H1 (cell line): ENCODE results near the gene KCNMA1. TPM values are rescaled to one million over a fixed set of nuclear protein-coding genes. Genes with fewer than 3 reads are reported as not detected.

Experiments
- CTCF ChIA-PET: fragments of 300-600 bp; sonication (Branson Sonifier 250); formaldehyde crosslinking; loops from one replicate; lab custom pipeline; 2021; ENCODE audit not compliant: partially characterized antibody; lab: Charles Lee
- POLR2A ChIA-PET: fragments of 300-600 bp; sonication (Branson Sonifier 250); formaldehyde crosslinking; loops from one replicate; lab custom pipeline; 2021; ENCODE audit warnings: inconsistent platforms; ENCODE audit not compliant: partially characterized antibody; lab: Charles Lee
- DNase-seq, 2 experiments: peaks; one replicate each; pipeline versions ENCODE4 v3.0.0 to v3.0.0-alpha.2; 2010 to 2022; ENCODE audit warnings: low spot score in 2 of 2, low read depth in 1 of 2, mixed read lengths in 1 of 2
- FAIRE-seq: peaks from 2 replicates; lab custom pipeline; 2011; peaks lifted over from hg19 to GRCh38; lab: Jason Lieb, UNC
- H2AFZ ChIP-seq: 2 replicates; pipeline ENCODE4 v1.8.1; 2012; ENCODE audit warnings: low read length, inconsistent platforms
- H2AK5ac ChIP-seq: 2 replicates; pipeline ENCODE4 v1.6.1; 2013; ENCODE audit warnings: low read depth, low read length
- H2BK120ac ChIP-seq: replicated peaks from 2 replicates; pipeline ENCODE3; 2013; ENCODE audit warnings: low read depth, low read length, inconsistent platforms
- H2BK12ac ChIP-seq: 2 replicates; pipeline ENCODE4 v1.6.1; 2013; ENCODE audit warnings: low read depth, low read length
- H2BK15ac ChIP-seq: 2 replicates; pipeline ENCODE4 v1.6.1; 2013; ENCODE audit warnings: low read length
- H2BK20ac ChIP-seq: 2 replicates; pipeline ENCODE4 v1.6.1; 2013; ENCODE audit warnings: low read length
- H2BK5ac ChIP-seq: 2 replicates; pipeline ENCODE4 v1.6.1; 2013; ENCODE audit warnings: low read depth, low read length
- H3K14ac ChIP-seq: 2 replicates; pipeline ENCODE4 v1.6.1; 2013; ENCODE audit warnings: inconsistent platforms; ENCODE audit not compliant: insufficient read length
- H3K18ac ChIP-seq: 2 replicates; pipeline ENCODE4 v1.6.1; 2013; ENCODE audit warnings: low read length; ENCODE audit errors: extremely low read depth
- H3K23ac ChIP-seq: 2 replicates; pipeline ENCODE4 v1.6.1; 2013; ENCODE audit warnings: inconsistent platforms; ENCODE audit not compliant: insufficient read length
- H3K23me2 ChIP-seq: 2 replicates; pipeline ENCODE4 v1.6.1; 2013; ENCODE audit warnings: low read depth, low read length
- H3K27ac ChIP-seq: 2 replicates; pipeline ENCODE4 v1.6.1; 2011; ENCODE audit warnings: low read depth, low read length, inconsistent platforms
- H3K27me3 ChIP-seq, 4 experiments: replicated peaks in 1 of 4; 1 replicate in 1 of 4; 2 replicates in 3 of 4; pipeline versions ENCODE4 v1.6.1 to v1.8.1; 2011 to 2013; ENCODE audit warnings: low read length in 3 of 4, mild to moderate bottlenecking in 3 of 4, inconsistent platforms in 2 of 4, mixed read lengths in 2 of 4, moderate library complexity in 1 of 4; ENCODE audit not compliant: control insufficient read depth in 3 of 4, insufficient read depth in 3 of 4; ENCODE audit errors: extremely low read depth in 1 of 4
- H3K36me3 ChIP-seq, 4 experiments: 2 replicates each; pipeline versions ENCODE4 v1.6.1 to v1.8.1; 2011 to 2013; ENCODE audit warnings: mild to moderate bottlenecking in 4 of 4, low read length in 3 of 4, moderate library complexity in 2 of 4, control low read depth in 1 of 4, inconsistent platforms in 1 of 4; ENCODE audit not compliant: insufficient read depth in 4 of 4, control insufficient read depth in 2 of 4
- H3K4ac ChIP-seq: replicated peaks from 2 replicates; pipeline ENCODE3; 2013; ENCODE audit warnings: low read length, low read depth, mixed read lengths, inconsistent platforms; ENCODE audit not compliant: insufficient read length
- H3K4me1 ChIP-seq, 4 experiments: replicated peaks in 1 of 4; 1 replicate in 1 of 4; 2 replicates in 3 of 4; pipeline versions ENCODE4 v1.6.1 to v1.8.1; 2011 to 2013; ENCODE audit warnings: low read length in 3 of 4, inconsistent platforms in 2 of 4, mixed read lengths in 1 of 4; ENCODE audit not compliant: insufficient read depth in 4 of 4, control insufficient read depth in 3 of 4
- H3K4me2 ChIP-seq, 2 experiments: 2 replicates each; pipeline versions ENCODE4 v1.6.1 to v1.8.1; 2011 to 2013; ENCODE audit warnings: low read depth in 2 of 2, low read length in 2 of 2, control low read depth in 1 of 2, inconsistent platforms in 1 of 2, mild to moderate bottlenecking in 1 of 2; ENCODE audit not compliant: insufficient read depth in 1 of 2
- H3K4me3 ChIP-seq, 4 experiments: fragments of 200-600, 300-600 bp in 1 of 4; sonication (generic), shearing (Covaris generic), sonication (Bioruptor Twin) in 1 of 4; 2 replicates each; pipeline versions ENCODE4 v1.5.1 to v1.8.1; 2011 to 2016; ENCODE audit warnings: low read length in 4 of 4, low read depth in 3 of 4, control low read depth in 2 of 4, inconsistent platforms in 2 of 4, mild to moderate bottlenecking in 2 of 4, mixed read lengths in 1 of 4, moderate library complexity in 1 of 4; ENCODE audit not compliant: insufficient read depth in 2 of 4; ENCODE audit errors: extremely low read depth in 1 of 4
- H3K56ac ChIP-seq: replicated peaks from 2 replicates; pipeline ENCODE3; 2013; ENCODE audit warnings: low read depth, mild to moderate bottlenecking, mixed read lengths, low read length, inconsistent platforms; ENCODE audit not compliant: insufficient read length
- H3K79me1 ChIP-seq: 2 replicates; pipeline ENCODE4 v1.6.1; 2013; ENCODE audit warnings: low read depth, low read length, control low read depth
- H3K79me2 ChIP-seq, 2 experiments: 2 replicates each; pipeline versions ENCODE4 v1.6.1 to v1.8.1; 2012 to 2013; ENCODE audit warnings: low read length in 2 of 2, mild to moderate bottlenecking in 2 of 2, inconsistent platforms in 1 of 2; ENCODE audit not compliant: insufficient read depth in 2 of 2, control insufficient read depth in 1 of 2
- H3K9ac ChIP-seq, 4 experiments: replicated peaks in 1 of 4; 1 replicate in 1 of 4; 2 replicates in 3 of 4; pipeline versions ENCODE4 v1.6.1 to v1.8.1; 2011 to 2013; ENCODE audit warnings: low read depth in 3 of 4, low read length in 3 of 4, control low read depth in 2 of 4, mild to moderate bottlenecking in 2 of 4, moderate library complexity in 2 of 4, inconsistent platforms in 1 of 4; ENCODE audit errors: extremely low read depth in 1 of 4
- H3K9me3 ChIP-seq, 2 experiments: 2 replicates each; pipeline versions ENCODE4 v1.6.1 to v1.8.1; 2012 to 2013; ENCODE audit warnings: mild to moderate bottlenecking in 2 of 2, moderate library complexity in 2 of 2, control low read depth in 1 of 2, inconsistent platforms in 1 of 2, low read depth in 1 of 2, low read length in 1 of 2, mixed read lengths in 1 of 2; ENCODE audit not compliant: insufficient read depth in 2 of 2
- H4K20me1 ChIP-seq, 2 experiments: replicated peaks in 1 of 2; 2 replicates each; pipeline versions ENCODE3 to v1.8.1; 2011 to 2013; ENCODE audit warnings: inconsistent platforms in 2 of 2, low read length in 2 of 2, mild to moderate bottlenecking in 1 of 2; ENCODE audit not compliant: insufficient read depth in 2 of 2, control insufficient read depth in 1 of 2
- H4K5ac ChIP-seq: 2 replicates; pipeline ENCODE4 v1.6.1; 2013; ENCODE audit warnings: low read length, low read depth, mixed read lengths, inconsistent platforms; ENCODE audit not compliant: insufficient read length
- H4K8ac ChIP-seq: 2 replicates; pipeline ENCODE4 v1.8.0; 2013; ENCODE audit warnings: mild to moderate bottlenecking, moderate library complexity, low read length, inconsistent platforms; ENCODE audit not compliant: insufficient read depth; ENCODE audit errors: extremely low read depth
- H4K91ac ChIP-seq: replicated peaks from 2 replicates; pipeline ENCODE3; 2013; ENCODE audit warnings: low read length, mixed read lengths, inconsistent platforms; ENCODE audit not compliant: insufficient read length
- CBX5 ChIP-seq: fragments of 300-800, 300-1000 bp; sonication (generic); IDR thresholded peaks from 2 replicates; pipeline ENCODE4 v1.7.1; 2016; ENCODE audit warnings: antibody characterized with exemption, low read length, low read depth
- CBX8 ChIP-seq: fragments of 300-800, 300-1000 bp; sonication (generic); IDR thresholded peaks from 2 replicates; pipeline ENCODE4 v1.7.1; 2016; ENCODE audit warnings: low read depth, low read length, borderline replicate concordance
- CEBPB ChIP-seq: IDR thresholded peaks from 2 replicates; pipeline ENCODE4 v1.6.1; 2012; ENCODE audit warnings: low read depth, low read length
- CHD1 ChIP-seq: IDR thresholded peaks from 2 replicates; pipeline ENCODE4 v1.6.1; 2012; ENCODE audit warnings: low read depth, low read length, improper control_type of control experiment
- EZH2 ChIP-seq: fragments of 200-600 bp; sonication (generic); IDR thresholded peaks from 2 replicates; pipeline ENCODE4 v1.7.1; 2012; ENCODE audit warnings: low read depth, mild to moderate bottlenecking, moderate library complexity, low read length, inconsistent platforms; ENCODE audit not compliant: severe bottlenecking
- GTF2F1 ChIP-seq: IDR thresholded peaks from 2 replicates; pipeline ENCODE4 v1.6.1; 2012; ENCODE audit warnings: low read depth, low read length, improper control_type of control experiment, borderline replicate concordance
- MAFK ChIP-seq: IDR thresholded peaks from 2 replicates; pipeline ENCODE4 v1.6.1; 2012; ENCODE audit warnings: low read depth, mild to moderate bottlenecking, improper control_type of control experiment, low read length
- SIX5 ChIP-seq: IDR thresholded peaks from 2 replicates; pipeline ENCODE4 v1.6.1; 2011; ENCODE audit warnings: mild to moderate bottlenecking, low read depth, low read length
- TAF1 ChIP-seq: IDR thresholded peaks from 2 replicates; pipeline ENCODE4 v1.6.1; 2011; ENCODE audit warnings: mild to moderate bottlenecking, low read depth, low read length
- TCF12 ChIP-seq: IDR thresholded peaks from 2 replicates; pipeline ENCODE4 v1.6.1; 2011; ENCODE audit warnings: low read depth, mild to moderate bottlenecking, low read length
- WGBS, 2 experiments: shearing (Covaris generic) in 1 of 2; methylation state at CpG; one replicate each; pipeline versions ENCODE4 v1.1.6 to v1.1.7; 2013 to 2015; ENCODE audit warnings: low lambda C conversion rate in 2 of 2, mixed read lengths in 2 of 2, inconsistent platforms in 1 of 2, low coverage in 1 of 2, missing lambda C conversion rate in 1 of 2; ENCODE audit not compliant: insufficient replicate concordance in 2 of 2, insufficient coverage in 1 of 2, insufficient read length in 1 of 2; ENCODE audit errors: extremely low coverage in 1 of 2, missing lambda C conversion rate in 1 of 2; 5-methylcytosine and 5-hydroxymethylcytosine counted together
- polyA plus RNA-seq, 7 experiments: library from polyadenylated mRNA; depleted of rRNA in 3 of 7; stranded (reverse) in 5 of 7; unstranded in 2 of 7; fragments of >200 nt in 5 of 7; fragments of 200-250 nt in 2 of 7; gene quantifications; 1 replicate in 5 of 7; 2 replicates in 1 of 7; 4 replicates in 1 of 7; pipeline versions ENCODE4 v1.2.1 to v1.2.3, GENCODE V29; 2011 to 2013; ENCODE audit warnings: missing spikeins in 2 of 7, mixed read lengths in 2 of 7
- total RNA-seq: library from RNA; stranded (reverse); fragmentation: NEBNext Ultra II Directional; extraction: Animal tissue kit (Norgen Biotek cat#: 25700); gene quantifications from 2 replicates; pipeline ENCODE4 v1.2.1, GENCODE V29; 2021

The KCNMA1 gene
- total and polyA plus RNA-seq, 2 of the 8 experiments (the other 6 are each of a cell fraction or from before 2014, with no cell fraction given): 10.2 to 11.1 TPM

DNA sequence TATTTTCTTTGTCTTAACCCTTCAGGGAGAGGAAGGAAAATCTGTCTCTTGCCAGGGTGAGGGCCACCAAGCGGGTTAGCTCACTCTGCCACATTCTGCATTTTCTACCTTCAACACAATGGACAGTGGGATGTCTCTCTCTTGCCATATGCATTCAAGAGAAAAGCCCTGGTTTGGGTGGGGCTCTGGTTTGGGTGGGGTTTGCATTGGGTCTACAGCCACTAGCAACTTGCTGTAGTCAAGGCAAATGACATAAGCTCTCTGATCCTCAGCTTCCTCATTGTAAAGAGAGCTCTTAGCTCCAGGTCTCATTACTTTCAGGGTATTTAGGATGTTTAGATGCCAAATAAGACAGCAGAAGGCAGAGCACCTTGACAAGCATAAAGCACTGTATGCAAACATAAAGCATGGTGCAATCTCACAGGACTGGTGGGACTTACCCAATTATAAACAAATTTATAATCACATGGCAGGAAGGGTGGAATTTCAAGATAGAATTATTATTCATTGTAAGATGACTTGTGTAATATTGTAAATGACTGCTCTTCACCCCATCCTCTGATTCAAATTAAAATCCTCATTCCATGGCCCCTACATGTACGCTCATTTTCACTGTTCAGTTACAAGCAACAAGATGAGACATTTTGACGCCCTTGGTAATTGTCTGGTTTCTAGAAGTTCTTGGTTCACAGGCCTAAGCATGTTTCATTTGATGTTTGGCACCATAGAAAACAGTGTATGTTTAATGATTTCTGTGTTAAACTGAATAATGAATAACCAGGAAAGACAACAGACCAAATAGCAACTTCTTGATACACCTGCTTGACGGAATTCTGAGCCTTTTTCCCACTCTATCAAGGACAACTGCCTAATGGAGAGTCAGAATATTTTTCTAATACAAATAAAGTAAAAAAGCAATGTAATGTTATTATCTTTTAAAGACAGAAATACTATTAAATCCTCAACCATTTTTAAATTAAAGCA, 258.9 kb downstream of the KCNMA1 start:
- Histone ChIP-seq H3K14ac (no peak overlapping the region), H2BK15ac (no peak overlapping the region), H2AFZ (no peak overlapping the region), H3K18ac (no peak overlapping the region), H2BK20ac (no peak overlapping the region), H3K4me2 (no peak overlapping the region), H3K4me3 (no peak overlapping the region), H3K79me2 (no peaks in the 10 kb centered on the region), H3K36me3 (no peaks in the 10 kb centered on the region), H3K4me1 (no peaks in the 10 kb centered on the region), H2BK120ac (no peak overlapping the region), H2AK5ac (no peak overlapping the region), H2BK12ac (no peak overlapping the region), H4K8ac (no peak overlapping the region), H4K91ac (no peak overlapping the region), H3K27me3 (no peaks in the 10 kb centered on the region), H3K23ac (no peak overlapping the region), H4K5ac (no peak overlapping the region), H3K56ac (no peak overlapping the region), H3K79me1 (no peaks in the 10 kb centered on the region), H4K20me1 (no peaks in the 10 kb centered on the region), H3K9ac (no peak overlapping the region), H3K4ac (no peak overlapping the region), H3K23me2 (no peaks in the 10 kb centered on the region), H2BK5ac (no peak overlapping the region), H3K27ac (no peak overlapping the region), H3K9me3 (no peaks in the 10 kb centered on the region)
- DNase-seq: no peak
- FAIRE-seq: no peak
- POLR2A ChIA-PET: no interaction called here
- 90% methylated on average over 4 of the region's 4 CpGs; no CpG with 5 or more reads in 1 of the 2 experiments for WGBS, 2 experiments
- CTCF ChIA-PET: interaction anchor here (0.7 to 2.4 kb wide), 33 partner anchors 8 to 333 kb away, joined by 3 to 13 read pairs (median 4); partner anchors contain the start of gene KCNMA1
- no peak for TF ChIP-seq TAF1
- TF ChIP-seq CBX8: no peak
- no peak for TF ChIP-seq MAFK
- no peak for TF ChIP-seq GTF2F1
- no peak for TF ChIP-seq CEBPB
- TF ChIP-seq EZH2: no peak
- TF ChIP-seq CHD1: no peak
- TF ChIP-seq TCF12: no peak
- no peak for TF ChIP-seq SIX5
- TF ChIP-seq CBX5: no peak
